K562 (cell line): ENCODE data around the gene TMEM114. TPM values are rescaled to one million over a fixed set of nuclear protein-coding genes. Genes with fewer than 3 reads are reported as not detected.
A peak's percentile ranks its signal among the peaks of the same experiment; 100 is the strongest.

ENCODE experiments used
- ARID4B ChIP-seq: sonication (generic); formaldehyde crosslinking; IDR thresholded peaks from 2 replicates; pipeline ENCODE4 v1.8.0; 2022; ENCODE audit warnings: mild to moderate bottlenecking, missing genetic modification reagents
- CREBBP ChIP-seq: IDR thresholded peaks from one replicate; pipeline ENCODE4 v1.6.1; 2012; ENCODE audit warnings: low read depth, mild to moderate bottlenecking, control low read depth, inconsistent platforms, low read length
- FOXP1 ChIP-seq: sonication (generic); formaldehyde crosslinking; IDR thresholded peaks from 2 replicates; pipeline ENCODE4 v1.8.0; 2022; ENCODE audit warnings: mild to moderate bottlenecking, missing genetic modification reagents
- GATA2 ChIP-seq: sonication (generic); formaldehyde crosslinking; IDR thresholded peaks from 2 replicates; pipeline ENCODE4 v1.4.0; 2020; ENCODE audit warnings: mild to moderate bottlenecking, missing genetic modification reagents
- HMGXB4 ChIP-seq: sonication (generic); formaldehyde crosslinking; IDR thresholded peaks from 2 replicates; pipeline ENCODE4 v1.8.1; 2023; ENCODE audit warnings: mild to moderate bottlenecking, missing genetic modification reagents
- KAT2B ChIP-seq: IDR thresholded peaks from one replicate; pipeline ENCODE4 v1.6.1; 2012; ENCODE audit warnings: low read depth, mild to moderate bottlenecking, control low read depth, inconsistent platforms, low read length, moderate library complexity
- KDM1A ChIP-seq, 2 experiments: fragments of 450-650 bp; IDR thresholded peaks; 2 replicates each; pipeline ENCODE4 v1.6.1; 2016; ENCODE audit warnings: mild to moderate bottlenecking in 2 of 2
- NR0B1 ChIP-seq: fragments of 450-650 bp; IDR thresholded peaks from one replicate; pipeline ENCODE4 v1.6.1; 2018; ENCODE audit warnings: mild to moderate bottlenecking, moderate library complexity; ENCODE audit not compliant: partially characterized antibody
- POLR2AphosphoS2 ChIP-seq: IDR thresholded peaks from 2 replicates; pipeline ENCODE4 v1.6.1; 2012; ENCODE audit warnings: low read length, improper control_type of control experiment
- RAD21 ChIP-seq, 2 experiments: fragments of 250-450 bp in 1 of 2; fragments of 450-650 bp in 1 of 2; sonication (Bioruptor Pico) in 1 of 2; formaldehyde crosslinking in 1 of 2; IDR thresholded peaks in 1 of 2; conservative IDR thresholded peaks in 1 of 2; 2 replicates each; pipeline versions ENCODE4 v1.4.0 to v1.8.0; 2020 to 2022; ENCODE audit warnings: mild to moderate bottlenecking in 2 of 2, moderate library complexity in 1 of 2
- RNF219 ChIP-seq: fragments of 250-450 bp; sonication (Bioruptor Pico); IDR thresholded peaks from 2 replicates; pipeline ENCODE4 v1.5.0; 2022; ENCODE audit warnings: mild to moderate bottlenecking
- XRCC3 ChIP-seq: fragments of 450-650 bp; IDR thresholded peaks from 2 replicates; pipeline ENCODE4 v1.6.1; 2017; ENCODE audit warnings: mild to moderate bottlenecking, moderate library complexity
- ZMIZ1 ChIP-seq, 2 experiments: fragments of 150-350 bp in 1 of 2; IDR thresholded peaks; 2 replicates each; pipeline ENCODE4 v1.6.1; 2012 to 2016; ENCODE audit warnings: low read depth in 2 of 2, low read length in 2 of 2, mild to moderate bottlenecking in 1 of 2, moderate library complexity in 1 of 2
- ZNF212 ChIP-seq: fragments of 450-650 bp; formaldehyde crosslinking; IDR thresholded peaks from 2 replicates; pipeline ENCODE4 v1.4.0; 2020; ENCODE audit warnings: mild to moderate bottlenecking
- ZNF507 ChIP-seq: conservative IDR thresholded peaks from 2 replicates; pipeline ENCODE4 v1.6.1; 2017; ENCODE audit warnings: missing genetic modification characterization, missing compliant biosample characterization
- polyA plus RNA-seq, 8 experiments: library from polyadenylated mRNA; depleted of rRNA in 4 of 8; stranded (reverse) in 5 of 8; unstranded in 3 of 8; fragments of >200 nt; fragmentation: Nextera tagmentation in 2 of 8; fragmentation: Illumina TruSeq in 1 of 8; extraction: Ambion mirVana in 2 of 8; extraction: Trizol in 1 of 8; gene quantifications; 2 replicates each; pipeline versions ENCODE4 v1.2.1 to v1.2.3, GENCODE V29; 2011 to 2014; ENCODE audit warnings: inconsistent platforms in 1 of 8, missing spikeins in 1 of 8
- total RNA-seq, 7 experiments: library from RNA; depleted of rRNA in 6 of 7; stranded (reverse); fragments of >200 nt in 6 of 7; fragmentation: Illumina TruSeq in 2 of 7; extraction: Trizol in 2 of 7; gene quantifications; 2 replicates each; pipeline versions ENCODE4 v1.2.1 to v1.2.3, GENCODE V29; 2011 to 2021; ENCODE audit warnings: low replicate concordance in 1 of 7

Gene TMEM114
- total and polyA plus RNA-seq, 9 of the 15 experiments (the other 6 are each of a cell fraction or from before 2014, with no cell fraction given): not detected

GRCh38 chr16:8568231-8568617, 22.1 kb downstream of the TMEM114 start (continued):
- TF ChIP-seq ZNF507 (tag): no peak
- TF ChIP-seq ZMIZ1 (IDR thresholded peaks at IDR 0.05; ENCODE audit: low read depth in 2 of 2, low read length in 2 of 2): no peak
- TF ChIP-seq RNF219 (CRISPR knock-in tag): no peak
- no peak for TF ChIP-seq ARID4B (CRISPR knock-in tag)
- no peak for TF ChIP-seq XRCC3
- no peak for TF ChIP-seq RAD21 (CRISPR knock-in tag; conservative IDR thresholded peaks at IDR 0.05 in 1 of 2, IDR thresholded peaks at IDR 0.05 in 1 of 2)
- TF ChIP-seq KDM1A (IDR thresholded peaks at IDR 0.05): peak; percentile 52 to 62; a peak in 3 of 4 replicates
- TF ChIP-seq HMGXB4 (CRISPR knock-in tag): no peak
- TF ChIP-seq NR0B1: no peak
- TF ChIP-seq ZNF212 (CRISPR knock-in tag): no peak
- TF ChIP-seq CREBBP: no peak
- TF ChIP-seq POLR2AphosphoS2: no peak
- TF ChIP-seq KAT2B: no peak
- TF ChIP-seq FOXP1 (CRISPR knock-in tag): no peak
- TF ChIP-seq GATA2: no peak
